HUES48 (cell line): ENCODE data around the gene PRKAG2.
"Not testable (repeated sequence)": the region's sequence is repeated elsewhere in the genome, so short reads cannot be mapped to it uniquely, and the experiment has no call there.

Experiments used
- H3K27ac ChIP-seq: one replicate; pipeline ENCODE4 v1.7.0; 2013; ENCODE audit warnings: low read depth, low read length, inconsistent platforms
- H3K27me3 ChIP-seq: 2 replicates; pipeline ENCODE4 v1.6.1; 2013; ENCODE audit warnings: mild to moderate bottlenecking, low read length; ENCODE audit not compliant: control insufficient read depth, insufficient read depth
- H3K36me3 ChIP-seq: 2 replicates; pipeline ENCODE4 v1.6.1; 2013; ENCODE audit warnings: low read length; ENCODE audit not compliant: control insufficient read depth, insufficient read depth
- H3K4me1 ChIP-seq: 2 replicates; pipeline ENCODE4 v1.6.1; 2013; ENCODE audit warnings: mild to moderate bottlenecking, low read length; ENCODE audit not compliant: control insufficient read depth, insufficient read depth
- H3K4me3 ChIP-seq: 2 replicates; pipeline ENCODE4 v1.5.1; 2013; ENCODE audit warnings: mild to moderate bottlenecking, low read depth, low read length
- H3K9ac ChIP-seq: 2 replicates; pipeline ENCODE4 v1.6.1; 2013; ENCODE audit warnings: mild to moderate bottlenecking, low read depth, low read length, moderate library complexity
- H3K9me3 ChIP-seq: 2 replicates; pipeline ENCODE4 v1.6.1; 2013; ENCODE audit warnings: low read length; ENCODE audit not compliant: control insufficient read depth, insufficient read depth

The PRKAG2 gene

GRCh38 chr7:151845412-151846205 lies 31.3 kb downstream of the PRKAG2 start:
- H3K4me1 ChIP-seq = no peaks in the 10 kb centered on the region

GRCh38 chr7:151844825-151845200 lies 32.1 kb downstream of the PRKAG2 start:
- Histone ChIP-seq H3K27me3 (no peaks in the 10 kb centered on the region), H3K4me3 (no peak overlapping the region), H3K36me3 (no peaks in the 10 kb centered on the region), H3K9ac (no peak overlapping the region), H3K9me3 (no peaks in the 10 kb centered on the region), H3K27ac (no peak overlapping the region), H3K4me1 (no peaks in the 10 kb centered on the region)

More at GRCh38 chr7:151845412-151846205, 31.3 kb downstream of the PRKAG2 start:
- Histone ChIP-seq H3K36me3 (no peaks in the 10 kb centered on the region), H3K27me3 (no peaks in the 10 kb centered on the region), H3K27ac (no peak overlapping the region), H3K9me3 (no peaks in the 10 kb centered on the region), H3K4me3 (no peak overlapping the region), H3K9ac (no peak overlapping the region)

DNA sequence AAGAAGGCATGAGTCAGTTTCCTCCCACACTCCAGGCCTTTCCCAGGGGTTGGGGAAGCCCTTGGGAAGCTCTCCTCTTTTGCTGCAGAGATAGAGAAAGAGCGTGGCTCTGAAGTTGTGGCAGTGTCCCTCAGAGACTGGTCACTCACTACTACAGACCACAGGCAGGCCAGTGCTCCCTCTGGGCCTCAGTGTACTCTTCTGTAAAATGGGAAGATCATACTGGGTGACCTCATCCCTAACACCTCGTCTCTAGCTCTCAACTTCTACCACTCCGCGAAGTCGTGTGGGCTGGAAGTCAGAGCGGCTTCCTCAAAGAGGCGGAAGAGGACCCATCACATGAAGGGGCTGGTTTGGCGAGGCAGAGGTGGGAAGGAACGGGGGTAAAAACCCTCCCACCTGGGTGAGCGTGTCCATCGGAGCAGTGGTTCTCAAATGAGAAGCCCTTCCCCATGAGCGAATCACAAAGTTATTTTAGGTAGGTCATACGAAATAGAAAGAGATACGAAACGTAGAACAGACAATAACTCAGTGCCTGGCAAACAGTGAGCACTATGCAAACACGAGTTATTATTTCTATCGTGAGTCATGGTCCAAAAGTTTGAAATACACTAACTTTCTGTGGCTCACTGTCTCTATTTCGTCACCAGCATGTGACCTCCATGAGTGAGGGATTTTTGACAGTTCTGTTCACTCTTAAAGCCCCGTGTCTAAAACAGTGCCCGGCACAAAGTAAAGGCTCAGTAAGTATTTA lies 32.7 kb downstream of the PRKAG2 start:
- H3K36me3 ChIP-seq = no peaks in the 10 kb centered on the region
- no peak overlapping the region for H3K9ac ChIP-seq
- H3K4me3 ChIP-seq = no peak overlapping the region
- H3K9me3 ChIP-seq = no peaks in the 10 kb centered on the region
- no peaks in the 10 kb centered on the region for H3K4me1 ChIP-seq
- H3K27ac ChIP-seq = no peak overlapping the region
- H3K27me3 ChIP-seq = no peaks in the 10 kb centered on the region

GRCh38 chr7:151843181-151843580 lies 33.7 kb downstream of the PRKAG2 start:
- no peak overlapping the region for H3K27ac ChIP-seq
- no peaks in the 10 kb centered on the region for H3K9me3 ChIP-seq
- H3K9ac ChIP-seq = no peak overlapping the region
- no peaks in the 10 kb centered on the region for H3K36me3 ChIP-seq
- H3K4me1 ChIP-seq = no peaks in the 10 kb centered on the region
- H3K27me3 ChIP-seq = no peaks in the 10 kb centered on the region
- H3K4me3 ChIP-seq = no peak overlapping the region

GRCh38 chr7:151841395-151842051 lies 35.4 kb downstream of the PRKAG2 start:
- H3K4me1 ChIP-seq, H3K4me3 ChIP-seq, H3K27ac ChIP-seq, H3K9me3 ChIP-seq, H3K36me3 ChIP-seq, H3K9ac ChIP-seq, H3K27me3 ChIP-seq: not testable (repeated sequence)

GRCh38 chr7:151840088-151840910 lies 36.6 kb downstream of the PRKAG2 start:
- Histone ChIP-seq H3K9ac (no peak overlapping the region), H3K36me3 (no peaks in the 10 kb centered on the region), H3K9me3 (no peaks in the 10 kb centered on the region), H3K27me3 (no peaks in the 10 kb centered on the region), H3K4me3 (no peak overlapping the region), H3K4me1 (0 out of 2 replicates have a peak, but pooled peaks cover 7% of the 10 kb centered on the region), H3K27ac (no peak overlapping the region)

DNA sequence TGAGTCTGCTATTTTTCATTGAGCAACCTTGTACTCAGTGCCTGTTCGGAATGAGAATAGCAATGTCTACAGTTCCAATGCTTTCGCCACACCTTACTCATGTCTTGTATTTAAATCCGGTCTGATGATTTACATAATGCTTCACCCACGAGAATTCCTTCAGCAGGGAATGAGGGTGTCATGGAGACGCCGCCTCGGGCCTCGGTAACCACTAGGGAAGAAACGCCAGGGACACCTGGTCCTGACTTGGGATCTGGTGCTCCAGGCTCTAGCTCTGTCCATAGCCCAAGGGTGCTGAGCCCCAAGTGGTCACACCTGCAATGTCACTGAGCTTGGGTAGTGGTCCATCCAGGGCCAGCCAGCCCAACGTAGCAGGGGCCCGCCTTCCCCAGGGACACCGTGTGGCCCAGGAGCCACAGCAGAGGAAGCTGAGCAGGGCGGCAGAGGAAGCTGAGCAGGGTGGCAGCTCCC lies 37.4 kb downstream of the PRKAG2 start:
- H3K27me3 ChIP-seq = no peaks in the 10 kb centered on the region
- no peak overlapping the region for H3K4me3 ChIP-seq
- H3K4me1 ChIP-seq = 0 out of 2 replicates have a peak, but pooled peaks cover 7% of the 10 kb centered on the region
- H3K27ac ChIP-seq = no peak overlapping the region
- H3K9ac ChIP-seq = no peak overlapping the region
- H3K9me3 ChIP-seq = no peaks in the 10 kb centered on the region
- H3K36me3 ChIP-seq = no peaks in the 10 kb centered on the region

- Histone ChIP-seq H3K27me3 (no peaks in the 10 kb centered on the region), H3K4me3 (no peak overlapping the region)
Observed at GRCh38 chr7:151838861-151839381, 38.0 kb downstream of the PRKAG2 start.

DNA sequence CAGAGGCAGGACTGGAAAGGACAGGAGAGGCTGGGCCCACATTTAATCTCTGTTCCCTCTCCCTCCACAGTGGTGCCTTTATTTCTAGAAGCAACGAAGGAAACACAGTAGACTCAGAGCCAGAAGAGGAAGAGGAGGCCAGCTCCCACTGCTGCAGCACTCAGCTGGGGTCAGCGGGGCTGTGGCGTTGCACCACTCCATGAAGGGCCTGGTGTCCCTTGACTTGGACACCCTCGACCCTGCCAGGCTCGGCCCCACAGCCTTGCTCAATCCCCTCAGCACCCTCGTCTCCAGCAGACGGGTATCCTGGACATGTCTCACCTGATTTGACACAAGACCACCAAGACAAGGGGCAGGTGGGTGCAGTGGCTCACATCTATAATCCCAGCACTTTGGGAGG lies 38.8 kb downstream of the PRKAG2 start:
- Histone ChIP-seq H3K36me3 (no peaks in the 10 kb centered on the region), H3K4me3 (no peak overlapping the region), H3K27ac (peak overlapping the region; percentile 35), H3K4me1 (0 out of 2 replicates have a peak, but pooled peaks cover 7% of the 10 kb centered on the region), H3K27me3 (no peaks in the 10 kb centered on the region), H3K9me3 (no peaks in the 10 kb centered on the region), H3K9ac (no peak overlapping the region)

More at GRCh38 chr7:151838861-151839381, 38.0 kb downstream of the PRKAG2 start:
- no peak overlapping the region for H3K27ac ChIP-seq
- H3K9me3 ChIP-seq = no peaks in the 10 kb centered on the region
- no peaks in the 10 kb centered on the region for H3K36me3 ChIP-seq
- 0 out of 2 replicates have a peak, but pooled peaks cover 7% of the 10 kb centered on the region for H3K4me1 ChIP-seq
- H3K9ac ChIP-seq = no peak overlapping the region
